ENCODE data around the gene ZNF565. TPM values are rescaled to one million over a fixed set of nuclear protein-coding genes. Genes with fewer than 3 reads are reported as not detected.

Gene ZNF565
- total RNA-seq, 2 donors from 2014 or later = 2.4 to 3.1 TPM

GRCh38 chr19:36222503-36222902, 8.0 kb upstream of the ZNF565 start:
- H3K27ac ChIP-seq = no peak overlapping the region
- no peaks in the 10 kb centered on the region for H3K27me3 ChIP-seq
- TF ChIP-seq, protein P1, sequence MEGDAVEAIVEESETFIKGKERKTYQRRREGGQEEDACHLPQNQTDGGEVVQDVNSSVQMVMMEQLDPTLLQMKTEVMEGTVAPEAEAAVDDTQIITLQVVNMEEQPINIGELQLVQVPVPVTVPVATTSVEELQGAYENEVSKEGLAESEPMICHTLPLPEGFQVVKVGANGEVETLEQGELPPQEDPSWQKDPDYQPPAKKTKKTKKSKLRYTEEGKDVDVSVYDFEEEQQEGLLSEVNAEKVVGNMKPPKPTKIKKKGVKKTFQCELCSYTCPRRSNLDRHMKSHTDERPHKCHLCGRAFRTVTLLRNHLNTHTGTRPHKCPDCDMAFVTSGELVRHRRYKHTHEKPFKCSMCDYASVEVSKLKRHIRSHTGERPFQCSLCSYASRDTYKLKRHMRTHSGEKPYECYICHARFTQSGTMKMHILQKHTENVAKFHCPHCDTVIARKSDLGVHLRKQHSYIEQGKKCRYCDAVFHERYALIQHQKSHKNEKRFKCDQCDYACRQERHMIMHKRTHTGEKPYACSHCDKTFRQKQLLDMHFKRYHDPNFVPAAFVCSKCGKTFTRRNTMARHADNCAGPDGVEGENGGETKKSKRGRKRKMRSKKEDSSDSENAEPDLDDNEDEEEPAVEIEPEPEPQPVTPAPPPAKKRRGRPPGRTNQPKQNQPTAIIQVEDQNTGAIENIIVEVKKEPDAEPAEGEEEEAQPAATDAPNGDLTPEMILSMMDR (IDR thresholded peaks at IDR 0.05) = no peak
- H3K36me3 ChIP-seq = peaks cover 38% of the 10 kb centered on the region
- no peaks in the 10 kb centered on the region for H3K9me3 ChIP-seq
- peaks cover 0 to 26% of the 10 kb centered on the region in 2 donors for H3K4me1 ChIP-seq
- DNase-seq (ENCODE audit: low spot score) = no peak
- H3K4me3 ChIP-seq = no peak overlapping the region

GRCh38 chr19:36221474-36221873, 7.0 kb upstream of the ZNF565 start:
- TF ChIP-seq, protein P1 (IDR thresholded peaks at IDR 0.05) = no peak
- H3K4me1 ChIP-seq = peaks cover 0 to 29% of the 10 kb centered on the region in 2 donors

GRCh38 chr19:36215276-36216123, 1.0 kb upstream of the ZNF565 start:
- TF ChIP-seq, protein P1 (IDR thresholded peaks at IDR 0.05) = no peak
- Histone ChIP-seq H3K4me1 (peaks cover 0 to 28% of the 10 kb centered on the region in 2 donors), H3K9me3 (no peaks in the 10 kb centered on the region), H3K4me3 (peak overlapping the region; percentile 75 to 81), H3K27ac (peak overlapping the region; percentile 95 to 97), H3K27me3 (no peaks in the 10 kb centered on the region), H3K36me3 (no peaks in the 10 kb centered on the region)
- no peak for DNase-seq (ENCODE audit: low spot score)

More at GRCh38 chr19:36221474-36221873, 7.0 kb upstream of the ZNF565 start:
- DNase-seq (ENCODE audit: low spot score) = no peak
- no peak overlapping the region for H3K4me3 ChIP-seq
- H3K27ac ChIP-seq = no peak overlapping the region
- H3K36me3 ChIP-seq = peaks cover 31% of the 10 kb centered on the region
- H3K9me3 ChIP-seq = no peaks in the 10 kb centered on the region
- H3K27me3 ChIP-seq = no peaks in the 10 kb centered on the region

DNA sequence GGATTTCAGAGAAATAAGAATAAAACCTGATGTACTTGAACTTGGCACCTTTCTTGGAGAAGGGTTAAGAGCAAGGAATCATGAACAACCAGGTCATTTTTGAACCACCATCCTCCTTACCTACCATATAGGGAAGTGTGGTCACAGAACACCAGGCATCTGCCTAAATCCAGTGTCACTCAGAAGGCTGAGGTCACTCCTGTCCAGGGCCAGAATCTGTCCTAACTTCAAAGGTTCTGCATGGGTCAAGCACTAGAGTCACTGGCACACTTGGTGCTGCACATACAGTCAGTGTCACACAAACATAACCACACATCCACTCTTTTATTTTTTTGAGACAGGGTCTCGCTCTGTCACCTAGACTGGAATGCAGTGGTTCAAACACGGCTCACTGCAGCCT, 1.6 kb downstream of the ZNF565 start:
- Histone ChIP-seq H3K9me3 (no peaks in the 10 kb centered on the region), H3K4me3 (no peak overlapping the region), H3K36me3 (no peaks in the 10 kb centered on the region), H3K27me3 (no peaks in the 10 kb centered on the region), H3K4me1 (peaks cover 0 to 22% of the 10 kb centered on the region in 2 donors), H3K27ac (no peak overlapping the region)
- TF ChIP-seq, protein P1 (IDR thresholded peaks at IDR 0.05) = no peak
- no peak for DNase-seq (ENCODE audit: low spot score)

- Histone ChIP-seq H3K4me1 (peaks cover 0 to 10% of the 10 kb centered on the region in 2 donors), H3K4me3 (no peak overlapping the region), H3K9me3 (no peaks in the 10 kb centered on the region), H3K27me3 (no peaks in the 10 kb centered on the region), H3K27ac (no peak overlapping the region), H3K36me3 (no peaks in the 10 kb centered on the region)
- TF ChIP-seq, protein P1 (IDR thresholded peaks at IDR 0.05) = no peak
- DNase-seq (ENCODE audit: low spot score) = no peak
Measured at GRCh38 chr19:36210497-36210896, 4.0 kb downstream of the ZNF565 start.
